Esophagus squamous epithelium (tissue), 5 donors: ENCODE results near the gene DNAJC17. TPM values are rescaled to one million over a fixed set of nuclear protein-coding genes. Genes with fewer than 3 reads are reported as not detected.

Source experiments
- DNase-seq: peaks from one replicate; lab custom pipeline; 2025; lab: John Stamatoyannopoulos, UW
- H3K27ac ChIP-seq, 4 donors: fragments of 200-600 bp; sonication (generic); one replicate each; pipeline ENCODE4 v1.5.1; 2016 to 2019; ENCODE audit warnings: mild to moderate bottlenecking in 1 of 4
- H3K27me3 ChIP-seq, 4 donors: fragments of 200-600 bp; sonication (generic); 1 replicate in 3 of 4; 2 replicates in 1 of 4; pipeline versions ENCODE4 v1.5.1 to v1.6.0; 2017 to 2021; ENCODE audit warnings: antibody characterized with exemption in 1 of 4
- H3K36me3 ChIP-seq, 3 donors: fragments of 200-600 bp; sonication (generic); one replicate each; pipeline ENCODE4 v1.5.1; 2016 to 2019
- H3K4me1 ChIP-seq, 3 donors: fragments of 200-600 bp; sonication (generic); one replicate each; pipeline ENCODE4 v1.5.1; 2017 to 2019
- H3K4me3 ChIP-seq, 4 donors: fragments of 200-600 bp; sonication (generic); 1 replicate in 3 of 4; 2 replicates in 1 of 4; pipeline ENCODE4 v1.5.1; 2016 to 2019; ENCODE audit warnings: mild to moderate bottlenecking in 2 of 4, moderate library complexity in 1 of 4
- H3K9me3 ChIP-seq, 3 donors: fragments of 200-600 bp; sonication (generic); one replicate each; pipeline ENCODE4 v1.5.1; 2016 to 2019
- CTCF ChIP-seq, 6 experiments: fragments of 450-650 bp in 4 of 6; fragments of 200-600 bp in 2 of 6; sonication (generic) in 2 of 6; IDR thresholded peaks; one replicate each; pipeline ENCODE4 v1.5.1; 2016 to 2019; ENCODE audit warnings: antibody characterized with exemption in 6 of 6, mild to moderate bottlenecking in 4 of 6, moderate library complexity in 4 of 6
- POLR2A ChIP-seq, 4 donors: fragments of 450-650 bp; IDR thresholded peaks; one replicate each; pipeline ENCODE4 v1.6.1; 2017; ENCODE audit warnings: antibody characterized with exemption in 4 of 4, mild to moderate bottlenecking in 4 of 4, moderate library complexity in 3 of 4
- WGBS, 2 donors: methylation state at CpG; one replicate each; pipeline ENCODE4 v1.1.5; 2018; 5-methylcytosine and 5-hydroxymethylcytosine counted together
- intact Hi-C: fragments of 100-400 bp; cut with DNase I; formaldehyde crosslinking; loops from one replicate; pipeline ENCODE4 v1.15.0; 2022
- total RNA-seq, 4 donors: library from RNA; depleted of rRNA; stranded (reverse); fragments of >200 nt; gene quantifications; one replicate each; pipeline ENCODE4 v1.1.0, GENCODE V29; 2016
- donor health status: DM: yes; HTN: yes; CAD: no.

Gene DNAJC17
- total RNA-seq, 4 donors from 2014 or later = 13.9 to 24.0 (median 19.2) TPM

- H3K9me3 ChIP-seq = no peaks in the 10 kb centered on the region
- intact Hi-C loops = no loop called here
- no peaks in the 10 kb centered on the region for H3K27me3 ChIP-seq
- no peak for TF ChIP-seq CTCF (IDR thresholded peaks at IDR 0.05)
- no peak for TF ChIP-seq POLR2A (IDR thresholded peaks at IDR 0.05)
- H3K27ac ChIP-seq = peak overlapping the region; percentile 86 to 96 (median 90)
- peaks cover 6 to 29% (median 8%) of the 10 kb centered on the region in 3 donors for H3K36me3 ChIP-seq
- H3K4me3 ChIP-seq = peak overlapping the region in 2 of 4 donors; percentile 51 to 53
- WGBS, 2 donors = 61 to 71% methylated on average over 5 to 6 of the region's 32 CpGs
- H3K4me1 ChIP-seq = peaks cover 76 to 98% (median 76%) of the 10 kb centered on the region in 3 donors
- DNase-seq = no peak
These were observed 40.1 kb downstream of the DNAJC17 start for GRCh38 chr15:40766906-40767837.

GRCh38 chr15:40766194-40766815 is 41.0 kb downstream of the DNAJC17 start:
- no peaks in the 10 kb centered on the region for H3K9me3 ChIP-seq
- peaks cover 4 to 20% (median 8%) of the 10 kb centered on the region in 3 donors for H3K36me3 ChIP-seq
- no peak for DNase-seq
- no peaks in the 10 kb centered on the region for H3K27me3 ChIP-seq
- peaks cover 72 to 89% (median 76%) of the 10 kb centered on the region in 3 donors for H3K4me1 ChIP-seq
- intact Hi-C loops = no loop called here
- TF ChIP-seq CTCF (IDR thresholded peaks at IDR 0.05) (peak in 1 of 6 experiments; percentile 7), POLR2A (IDR thresholded peaks at IDR 0.05) (no peak)
- H3K27ac ChIP-seq = peak overlapping the region; percentile 86 to 96 (median 90)
- H3K4me3 ChIP-seq = peak overlapping the region in 3 of 4 donors; percentile 51 to 84 (median 53)
- WGBS, 2 donors = 42 to 61% methylated on average over 2 to 3 of the region's 7 CpGs

- WGBS, 2 donors = 32 to 39% methylated on average over 6 to 7 of the region's 8 CpGs
- no peaks in the 10 kb centered on the region for H3K27me3 ChIP-seq
- DNase-seq = no peak
- TF ChIP-seq POLR2A (IDR thresholded peaks at IDR 0.05) (no peak), CTCF (IDR thresholded peaks at IDR 0.05) (no peak)
- peaks cover 64 to 73% (median 66%) of the 10 kb centered on the region in 3 donors for H3K4me1 ChIP-seq
- intact Hi-C loops = no loop called here
- H3K27ac ChIP-seq = peak overlapping the region; percentile 86 to 96 (median 90)
- no peaks in the 10 kb centered on the region for H3K9me3 ChIP-seq
- H3K4me3 ChIP-seq = peak overlapping the region; percentile 35 to 84 (median 52)
- peaks cover 4 to 16% (median 8%) of the 10 kb centered on the region in 3 donors for H3K36me3 ChIP-seq
These were observed 42.6 kb downstream of the DNAJC17 start for GRCh38 chr15:40764629-40765103.

- no peaks in the 10 kb centered on the region for H3K27me3 ChIP-seq
- peaks cover 4 to 16% (median 8%) of the 10 kb centered on the region in 3 donors for H3K36me3 ChIP-seq
- peak within 1 kb of the TSS; percentile 86 to 96 (median 90) for H3K27ac ChIP-seq
- 0 to 5% methylated on average over 3 to 10 of the region's 75 CpGs for WGBS, 2 donors
- intact Hi-C loops = no loop called here
- H3K4me3 ChIP-seq = peak within 1 kb of the TSS; percentile 35 to 84 (median 52)
- H3K9me3 ChIP-seq = no peaks in the 10 kb centered on the region
- no peak for DNase-seq
- TF ChIP-seq POLR2A (IDR thresholded peaks at IDR 0.05) (peak in 2 of 4 donors; percentile 37 to 73), CTCF (IDR thresholded peaks at IDR 0.05) (peak in 4 of 6 experiments; percentile 14 to 45 (median 35))
- peaks cover 58 to 66% (median 62%) of the 10 kb centered on the region in 3 donors for H3K4me1 ChIP-seq
These were observed 43.3 kb downstream of the DNAJC17 start, which contains the start of gene GCHFR for GRCh38 chr15:40763801-40764628. TSS of gene GCHFR (plus strand) at chr15:40764068. CDS start at chr15:40764181, 113 bp downstream.
